ENCODE results near the gene ARL8B. TPM values are rescaled to one million over a fixed set of nuclear protein-coding genes. Genes with fewer than 3 reads are reported as not detected.

ARL8B gene
- total and polyA plus RNA-seq, 2 of the 8 experiments (the other 6 are each of a cell fraction or from before 2014, with no cell fraction given): 14.5 to 27.8 TPM

- H3K9ac ChIP-seq (replicated peaks in 1 of 4; ENCODE audit: extremely low read depth in 1 of 4, low read depth in 3 of 4, low read length in 3 of 4): no peak overlapping the region
- H3K4ac ChIP-seq (replicated peaks; ENCODE audit: insufficient read length, low read depth, low read length): no peak overlapping the region
- no peak overlapping the region for H2AK5ac ChIP-seq (ENCODE audit: low read depth, low read length)
- no peak overlapping the region for H3K18ac ChIP-seq (ENCODE audit: extremely low read depth, low read length)
- H3K79me2 ChIP-seq (ENCODE audit: control insufficient read depth in 1 of 2, insufficient read depth in 2 of 2, low read length in 2 of 2): no peaks in the 10 kb centered on the region
- H3K4me1 ChIP-seq (replicated peaks in 1 of 4; ENCODE audit: control insufficient read depth in 3 of 4, insufficient read depth in 4 of 4, low read length in 3 of 4): no peaks in the 10 kb centered on the region; a peak in 1 of 7 replicates
- no peak overlapping the region for H2BK20ac ChIP-seq (ENCODE audit: low read length)
- H3K4me3 ChIP-seq (ENCODE audit: extremely low read depth in 1 of 4, insufficient read depth in 2 of 4, low read depth in 3 of 4, low read length in 4 of 4): no peak overlapping the region
- no peak overlapping the region for H3K14ac ChIP-seq (ENCODE audit: insufficient read length)
- no peak overlapping the region for H2BK12ac ChIP-seq (ENCODE audit: low read depth, low read length)
- no peak overlapping the region for H2BK15ac ChIP-seq (ENCODE audit: low read length)
- H3K4me2 ChIP-seq (ENCODE audit: insufficient read depth in 1 of 2, low read depth in 2 of 2, low read length in 2 of 2): no peak overlapping the region
- DNase-seq (ENCODE audit: low read depth in 1 of 2, low spot score in 2 of 2): no peak
- H4K20me1 ChIP-seq (replicated peaks in 1 of 2; ENCODE audit: control insufficient read depth in 1 of 2, insufficient read depth in 2 of 2, low read length in 2 of 2): no peaks in the 10 kb centered on the region
- H4K91ac ChIP-seq (replicated peaks; ENCODE audit: insufficient read length, low read length): no peak overlapping the region
- no peak overlapping the region for H2BK5ac ChIP-seq (ENCODE audit: low read depth, low read length)
- no peak overlapping the region for H3K56ac ChIP-seq (replicated peaks; ENCODE audit: insufficient read length, low read depth, low read length)
- no peak overlapping the region for H2BK120ac ChIP-seq (replicated peaks; ENCODE audit: low read depth, low read length)
- ChIA-PET CTCF (ENCODE audit: partially characterized antibody) (interaction anchor here (0.6 to 1.4 kb wide), 4 partner anchors 23 to 405 kb away, joined by 3 read pairs; partner anchors contain the start of gene ARL8B), POLR2A (ENCODE audit: partially characterized antibody) (interaction anchor here (0.6 kb wide), 1 partner anchor 41 kb away, joined by 3 read pairs; no protein-coding TSS in a partner anchor)
- no peaks in the 10 kb centered on the region for H3K9me3 ChIP-seq (ENCODE audit: insufficient read depth in 2 of 2, low read depth in 1 of 2, low read length in 1 of 2)
- no peak overlapping the region for H4K5ac ChIP-seq (ENCODE audit: insufficient read length, low read depth, low read length)
- no peaks in the 10 kb centered on the region for H3K23me2 ChIP-seq (ENCODE audit: low read depth, low read length)
- no peaks in the 10 kb centered on the region for H3K79me1 ChIP-seq (ENCODE audit: low read depth, low read length)
- no peak overlapping the region for H2AFZ ChIP-seq (ENCODE audit: low read length)
- TF ChIP-seq JUND (IDR thresholded peaks at IDR 0.05; ENCODE audit: low read length) (no peak), SIX5 (IDR thresholded peaks at IDR 0.05; ENCODE audit: low read depth, low read length) (no peak), CEBPB (IDR thresholded peaks at IDR 0.05; ENCODE audit: low read depth, low read length) (no peak), GTF2F1 (IDR thresholded peaks at IDR 0.05; ENCODE audit: borderline replicate concordance, low read depth, low read length) (no peak), KDM4A (IDR thresholded peaks at IDR 0.05; ENCODE audit: low read depth, low read length, severe bottlenecking) (no peak), SP2 (IDR thresholded peaks at IDR 0.05; ENCODE audit: low read length) (no peak), ZNF274 (IDR thresholded peaks at IDR 0.05; ENCODE audit: borderline replicate concordance, extremely low read depth, low read length) (no peak), EGR1 (IDR thresholded peaks at IDR 0.05; ENCODE audit: borderline replicate concordance, low read depth, low read length) (no peak)
- TF ChIP-seq, protein P1, sequence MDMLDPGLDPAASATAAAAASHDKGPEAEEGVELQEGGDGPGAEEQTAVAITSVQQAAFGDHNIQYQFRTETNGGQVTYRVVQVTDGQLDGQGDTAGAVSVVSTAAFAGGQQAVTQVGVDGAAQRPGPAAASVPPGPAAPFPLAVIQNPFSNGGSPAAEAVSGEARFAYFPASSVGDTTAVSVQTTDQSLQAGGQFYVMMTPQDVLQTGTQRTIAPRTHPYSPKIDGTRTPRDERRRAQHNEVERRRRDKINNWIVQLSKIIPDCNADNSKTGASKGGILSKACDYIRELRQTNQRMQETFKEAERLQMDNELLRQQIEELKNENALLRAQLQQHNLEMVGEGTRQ (IDR thresholded peaks at IDR 0.05; ENCODE audit: low read length): no peak
- no peak overlapping the region for H3K27ac ChIP-seq (ENCODE audit: low read depth, low read length)
- H4K8ac ChIP-seq (ENCODE audit: extremely low read depth, insufficient read depth, low read length): no peak overlapping the region
- FAIRE-seq: no peak
- H3K23ac ChIP-seq (ENCODE audit: insufficient read length): no peak overlapping the region
- H3K27me3 ChIP-seq (replicated peaks in 1 of 4; ENCODE audit: control insufficient read depth in 3 of 4, extremely low read depth in 1 of 4, insufficient read depth in 3 of 4, low read length in 3 of 4): no peaks in the 10 kb centered on the region
- 82% methylated on average over 3 of the region's 3 CpGs; no CpG with 5 or more reads in 1 of the 2 experiments for WGBS, 2 experiments (ENCODE audit: extremely low coverage in 1 of 2, insufficient coverage in 1 of 2, insufficient read length in 1 of 2, insufficient replicate concordance in 2 of 2, low coverage in 1 of 2, low lambda C conversion rate in 2 of 2, missing lambda C conversion rate in 1 of 2)
- no peaks in the 10 kb centered on the region for H3K36me3 ChIP-seq (ENCODE audit: control insufficient read depth in 2 of 4, insufficient read depth in 4 of 4, low read length in 3 of 4)
Measured at GRCh38 chr3:5079761-5080160, 42.3 kb upstream of the ARL8B start.

All from H1 (cell line).